Gastrocnemius medialis (tissue), 4 donors: ENCODE measurements around the gene CDH4.

Source experiments
- POLR2A ChIP-seq, 2 donors: fragments of 450-650 bp; IDR thresholded peaks; one replicate each; pipeline ENCODE4 v1.6.1; 2017; ENCODE audit warnings: antibody characterized with exemption in 2 of 2, mild to moderate bottlenecking in 2 of 2, moderate library complexity in 2 of 2
- TF ChIP-seq, protein P1 (sequence below), 5 experiments: fragments of 450-650 bp in 3 of 5; fragments of 200-600 bp in 2 of 5; sonication (generic) in 2 of 5; IDR thresholded peaks in 4 of 5; conservative IDR thresholded peaks in 1 of 5; 1 replicate in 4 of 5; 2 replicates in 1 of 5; pipeline ENCODE4 v1.5.1; 2016 to 2019; ENCODE audit warnings: antibody characterized with exemption in 5 of 5, mild to moderate bottlenecking in 3 of 5, moderate library complexity in 3 of 5

DNA sequence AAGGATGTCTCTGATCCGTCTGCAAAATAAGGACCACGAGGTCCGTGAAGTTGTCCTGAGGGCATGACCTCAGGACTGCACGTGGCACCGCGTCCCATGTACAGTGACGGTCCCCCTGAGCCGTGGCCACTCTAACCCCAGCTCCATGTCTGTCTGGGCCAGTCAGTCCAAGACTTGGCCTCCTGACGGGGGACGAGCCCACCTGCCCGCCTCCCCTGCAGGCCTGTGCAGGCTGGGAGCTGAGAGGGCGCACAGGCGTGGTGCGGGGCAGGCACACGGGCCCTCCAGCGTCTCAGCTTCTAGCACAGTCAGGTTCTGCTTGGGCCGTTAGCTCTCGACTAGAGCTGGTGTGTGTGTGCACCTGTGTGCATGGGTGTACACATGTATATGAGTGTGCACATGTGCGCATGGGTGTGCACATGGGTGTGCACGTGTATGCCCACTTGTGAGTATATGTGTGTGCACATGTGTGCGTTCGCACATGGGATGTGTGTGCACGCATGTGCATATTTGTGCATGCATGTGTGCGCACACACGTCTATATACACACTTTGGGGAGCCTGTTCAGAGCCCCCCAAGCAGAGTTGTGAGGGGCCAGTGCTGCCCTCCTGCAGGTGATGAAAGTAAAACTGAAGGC, 506.6 kb downstream of the CDH4 start:
- TF ChIP-seq, protein P1, sequence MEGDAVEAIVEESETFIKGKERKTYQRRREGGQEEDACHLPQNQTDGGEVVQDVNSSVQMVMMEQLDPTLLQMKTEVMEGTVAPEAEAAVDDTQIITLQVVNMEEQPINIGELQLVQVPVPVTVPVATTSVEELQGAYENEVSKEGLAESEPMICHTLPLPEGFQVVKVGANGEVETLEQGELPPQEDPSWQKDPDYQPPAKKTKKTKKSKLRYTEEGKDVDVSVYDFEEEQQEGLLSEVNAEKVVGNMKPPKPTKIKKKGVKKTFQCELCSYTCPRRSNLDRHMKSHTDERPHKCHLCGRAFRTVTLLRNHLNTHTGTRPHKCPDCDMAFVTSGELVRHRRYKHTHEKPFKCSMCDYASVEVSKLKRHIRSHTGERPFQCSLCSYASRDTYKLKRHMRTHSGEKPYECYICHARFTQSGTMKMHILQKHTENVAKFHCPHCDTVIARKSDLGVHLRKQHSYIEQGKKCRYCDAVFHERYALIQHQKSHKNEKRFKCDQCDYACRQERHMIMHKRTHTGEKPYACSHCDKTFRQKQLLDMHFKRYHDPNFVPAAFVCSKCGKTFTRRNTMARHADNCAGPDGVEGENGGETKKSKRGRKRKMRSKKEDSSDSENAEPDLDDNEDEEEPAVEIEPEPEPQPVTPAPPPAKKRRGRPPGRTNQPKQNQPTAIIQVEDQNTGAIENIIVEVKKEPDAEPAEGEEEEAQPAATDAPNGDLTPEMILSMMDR (IDR thresholded peaks at IDR 0.05 in 4 of 5, conservative IDR thresholded peaks at IDR 0.05 in 1 of 5) = no peak
- no peak for TF ChIP-seq POLR2A (IDR thresholded peaks at IDR 0.05)
